ENCODE results near the gene MFAP1. TPM values are rescaled to one million over a fixed set of nuclear protein-coding genes. Genes with fewer than 3 reads are reported as not detected.
"Not testable (repeated sequence)": the region's sequence is repeated elsewhere in the genome, so short reads cannot be mapped to it uniquely, and the experiment has no call there.

The MFAP1 gene
- total RNA-seq, 1 donor from 2014 or later: 24.0 TPM

- DNase-seq: no peak
These were observed 3.0 kb downstream of the MFAP1 start for GRCh38 chr15:43821505-43821904.

- not testable (repeated sequence) for DNase-seq
These were observed 9.4 kb downstream of the MFAP1 start for GRCh38 chr15:43815064-43815463.

- no peak for DNase-seq
These were observed 15.4 kb downstream of the MFAP1 start for GRCh38 chr15:43808960-43809678.

DNA sequence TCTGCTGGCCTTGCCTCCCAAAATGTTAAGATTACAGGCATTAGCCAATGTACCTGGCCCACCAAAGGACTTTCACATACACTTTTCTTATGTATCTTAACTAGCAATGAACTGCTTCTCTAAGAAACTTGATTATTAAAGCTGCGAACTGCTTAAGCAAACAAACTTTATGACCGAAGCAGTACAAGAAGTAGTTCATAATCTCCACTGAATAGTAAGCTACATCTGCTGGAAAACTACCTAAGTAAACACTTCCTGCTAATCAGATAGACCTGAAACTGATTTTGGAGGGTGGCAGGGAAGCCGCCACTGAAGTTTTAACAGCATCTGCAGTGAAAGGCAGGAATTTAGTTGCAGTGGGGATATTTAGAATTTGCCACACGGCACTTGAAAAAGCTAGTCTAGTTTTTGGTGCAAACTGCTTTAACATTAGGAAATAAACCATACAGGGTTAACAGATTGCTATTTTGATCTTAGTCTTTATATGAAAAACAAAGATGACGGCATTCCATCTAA, 16.0 kb downstream of the MFAP1 start:
- DNase-seq: no peak

GRCh38 chr15:43802676-43803075, 21.8 kb downstream of the MFAP1 start:
- not testable (repeated sequence) for DNase-seq

- peak; percentile 89 for DNase-seq
These were observed 24.0 kb downstream of the MFAP1 start, which contains the start of gene HYPK for GRCh38 chr15:43800286-43801141. TSS of gene HYPK (plus strand) at chr15:43800599. CDS start at chr15:43800623, 24 bp downstream.

GRCh38 chr15:43799945-43800285, 24.6 kb downstream of the MFAP1 start, which contains the start of gene SERINC4:
TSS of gene SERINC4 (minus strand) at chr15:43800220. CDS start at chr15:43799986, 234 bp downstream.
- DNase-seq: no peak

GRCh38 chr15:43799209-43799944, 25.1 kb downstream of the MFAP1 start:
- no peak for DNase-seq

DNA sequence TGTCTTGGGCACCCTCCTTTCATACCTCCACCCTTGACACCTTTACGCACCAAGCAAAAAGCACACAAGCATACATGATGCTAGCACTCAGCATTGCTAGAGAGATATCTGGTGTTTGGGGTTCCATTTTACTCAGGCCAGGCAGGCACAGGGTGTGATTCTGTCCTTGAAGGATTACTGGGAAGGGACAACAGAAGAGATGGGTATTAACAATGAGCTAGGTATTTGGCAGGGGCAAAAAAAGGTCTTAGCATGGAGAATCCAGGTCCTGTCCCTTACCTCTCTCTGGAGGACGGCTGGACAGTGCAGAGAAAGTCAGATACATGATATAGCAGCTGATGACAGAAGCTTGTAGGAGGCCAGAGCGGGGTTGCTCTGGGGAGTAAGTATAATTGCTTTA, 27.9 kb downstream of the MFAP1 start:
- DNase-seq: no peak

- no peak for DNase-seq
These were observed 28.5 kb downstream of the MFAP1 start for GRCh38 chr15:43795997-43796396.

- no peak for DNase-seq
These were observed 29.3 kb downstream of the MFAP1 start for GRCh38 chr15:43795197-43795596.

DNA sequence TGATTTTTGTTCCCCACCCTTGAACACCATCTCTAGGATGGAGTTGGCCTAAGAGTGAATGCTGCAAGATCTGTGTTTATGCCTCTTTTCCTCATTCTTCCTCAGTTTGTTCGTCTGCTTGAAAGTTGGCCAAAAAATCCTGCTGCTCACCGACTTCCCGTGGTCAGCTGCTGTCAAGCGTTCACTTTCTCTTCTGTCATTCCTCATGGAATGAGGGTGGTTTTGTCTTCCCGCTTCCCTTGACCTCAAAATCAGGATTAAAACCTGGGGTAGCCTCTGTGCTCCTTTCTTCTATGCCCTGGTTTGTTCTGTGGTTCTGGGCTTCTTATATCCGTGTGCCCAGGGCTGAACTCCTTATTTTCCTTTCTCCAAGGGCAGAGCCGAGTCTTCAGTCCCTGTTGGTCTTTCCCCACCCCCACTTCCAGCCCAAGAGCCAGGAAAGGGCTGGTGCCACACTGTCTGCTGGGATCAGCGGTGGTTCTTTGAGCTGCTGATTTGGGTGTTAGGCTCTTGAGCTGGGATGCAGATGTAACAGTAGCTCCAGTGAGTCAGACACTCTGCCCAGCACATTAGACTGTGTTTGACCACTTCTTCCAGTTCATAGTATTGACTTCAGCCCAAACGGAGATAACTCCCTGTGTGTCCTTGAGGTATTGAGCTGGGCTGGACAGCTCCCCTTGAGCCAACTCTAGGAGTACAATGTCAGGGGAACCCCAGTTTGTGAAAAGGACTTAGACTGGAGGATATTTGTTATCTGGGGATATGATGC, 30.0 kb downstream of the MFAP1 start:
- no peak for DNase-seq

DNA sequence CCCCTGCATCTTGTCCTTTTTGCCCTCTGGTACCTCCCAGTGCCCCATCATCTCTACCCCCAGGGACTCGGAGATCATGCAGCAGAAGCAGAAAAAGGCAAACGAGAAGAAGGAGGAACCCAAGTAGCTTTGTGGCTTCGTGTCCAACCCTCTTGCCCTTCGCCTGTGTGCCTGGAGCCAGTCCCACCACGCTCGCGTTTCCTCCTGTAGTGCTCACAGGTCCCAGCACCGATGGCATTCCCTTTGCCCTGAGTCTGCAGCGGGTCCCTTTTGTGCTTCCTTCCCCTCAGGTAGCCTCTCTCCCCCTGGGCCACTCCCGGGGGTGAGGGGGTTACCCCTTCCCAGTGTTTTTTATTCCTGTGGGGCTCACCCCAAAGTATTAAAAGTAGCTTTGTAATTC, 30.8 kb downstream of the MFAP1 start:
- no peak for DNase-seq

GRCh38 chr15:43792761-43793476, 31.6 kb downstream of the MFAP1 start:
- no peak for DNase-seq

- DNase-seq: peak; percentile 100
These were observed 32.3 kb downstream of the MFAP1 start, which contains the start of gene SERF2 for GRCh38 chr15:43791993-43792760. TSS of gene SERF2 (plus strand) at chr15:43792320. CDS start at chr15:43792377, 57 bp downstream.

- no peak for DNase-seq
These were observed 35.1 kb downstream of the MFAP1 start for GRCh38 chr15:43789409-43789808.

DNA sequence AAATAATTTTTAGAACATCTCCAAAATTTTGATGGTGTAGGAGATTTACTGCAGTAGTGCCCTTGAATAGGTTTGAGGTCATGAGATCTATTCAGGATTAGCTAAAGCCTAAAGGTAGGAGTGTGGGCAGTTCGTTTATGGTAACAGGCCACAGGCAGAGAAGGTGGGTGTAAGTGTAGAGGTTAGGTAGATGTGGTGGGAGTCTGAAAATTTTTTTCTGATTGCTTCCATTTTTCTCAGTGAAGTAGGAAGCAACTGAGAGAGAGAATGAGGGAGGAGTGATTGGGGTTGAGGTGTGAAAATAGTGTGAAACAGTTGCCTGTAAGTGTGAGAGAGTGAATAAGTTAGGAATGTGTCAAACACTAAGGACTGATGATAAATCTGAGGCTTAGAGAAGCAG, 45.5 kb downstream of the MFAP1 start:
- DNase-seq: no peak

DNA sequence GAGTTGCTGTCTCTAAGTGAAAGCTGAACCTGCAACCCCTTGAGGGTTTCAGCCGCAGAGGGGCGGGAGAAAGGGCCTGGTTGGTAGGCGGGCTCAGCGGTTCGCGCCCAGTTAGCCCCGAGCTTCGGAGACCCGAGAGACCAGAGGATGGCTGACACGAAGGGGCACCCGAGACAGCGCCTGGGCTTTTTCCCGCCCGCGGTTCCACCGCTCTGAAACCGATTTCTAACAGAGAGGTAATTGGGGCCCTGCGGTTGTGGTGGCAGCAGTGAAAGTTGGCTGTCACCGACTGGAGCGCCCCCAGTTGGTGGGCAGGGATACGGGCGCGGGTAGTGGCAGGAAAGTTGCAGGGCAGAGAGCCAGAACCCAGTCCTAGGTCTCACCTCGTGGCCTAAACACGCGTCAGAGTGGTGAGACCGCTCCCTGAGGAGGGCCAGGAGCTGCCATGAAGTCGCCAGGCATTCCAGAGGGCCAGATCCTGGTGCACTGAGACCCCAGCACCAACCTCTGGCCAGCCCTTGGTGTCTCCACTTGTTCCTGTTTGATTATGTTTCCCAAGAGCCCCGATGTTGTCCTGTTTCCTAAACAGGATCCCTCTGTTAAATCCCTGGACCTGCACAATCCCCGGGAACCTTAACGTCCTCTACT, 47.1 kb downstream of the MFAP1 start:
- DNase-seq: peak; percentile 44

DNA sequence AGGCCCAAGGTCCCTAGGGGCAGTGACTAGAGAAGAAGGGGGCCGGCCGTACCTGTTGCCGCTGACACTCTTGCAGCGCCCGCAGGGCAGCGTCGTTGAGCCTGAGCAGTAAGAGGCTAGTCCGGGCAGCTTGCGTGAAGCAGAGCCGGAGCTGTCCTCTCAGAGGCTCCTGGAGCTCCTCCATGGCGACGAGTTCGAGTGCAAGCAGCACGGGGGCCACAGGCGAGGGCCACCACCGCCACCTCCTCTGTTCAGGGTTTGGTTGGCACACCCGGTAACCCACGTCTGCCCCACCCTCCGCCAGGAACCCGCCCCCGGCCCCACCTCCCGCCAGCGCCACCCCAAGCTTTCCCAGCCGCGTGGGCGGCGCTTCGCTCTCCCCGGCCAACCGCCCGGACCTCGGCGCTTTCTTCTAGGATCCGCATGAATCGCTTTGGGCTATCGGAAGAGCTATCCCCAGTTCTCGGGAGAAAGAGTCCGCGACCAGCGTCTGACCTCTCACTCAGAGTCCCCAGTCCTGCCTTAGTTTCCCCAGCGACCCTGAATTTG, 47.7 kb downstream of the MFAP1 start, which contains the start of gene ELL3:
Gene ELL3 (minus strand): TSS at position 249 of the 549 bp plus-strand sequence. CDS start 65 bp downstream, at position 184.
- peak; percentile 44 for DNase-seq
